ENCODE data around the gene TDRD9. TPM values are rescaled to one million over a fixed set of nuclear protein-coding genes. Genes with fewer than 3 reads are reported as not detected.
A peak's percentile ranks its signal among the peaks of the same experiment; 100 is the strongest.

The TDRD9 gene
- total and polyA plus RNA-seq, 8 donors = 0.85 to 8.8 (median 2.4) TPM; not detected in 2

- no peak for TF ChIP-seq POLR2AphosphoS5 (IDR thresholded peaks at IDR 0.05)
- TF ChIP-seq POLR2A (IDR thresholded peaks at IDR 0.05) = no peak
- TF ChIP-seq EP300 (IDR thresholded peaks at IDR 0.05) = no peak
- no peak for TF ChIP-seq CTCF (IDR thresholded peaks at IDR 0.05)
- Histone ChIP-seq H3K27ac (no peak overlapping the region), H3K9me3 (no peaks in the 10 kb centered on the region), H3K27me3 (peaks cover 0 to 43% (median 7%) of the 10 kb centered on the region in 3 donors), H3K4me3 (no peak overlapping the region), H3K4me1 (peaks cover 0 to 35% (median 32%) of the 10 kb centered on the region in 4 donors), H3K36me3 (no peaks in the 10 kb centered on the region)
- peak in 1 of 2 donors; percentile 25 for DNase-seq
- WGBS, 5 donors = 42 to 56% (median 51%) methylated on average over 17 to 26 of the region's 26 CpGs
- intact Hi-C loops (cut with DNase I; ENCODE audit: low total_unique reads) = no loop called here
These were observed 163.0 kb downstream of the TDRD9 start for GRCh38 chr14:104091061-104091926.

DNA sequence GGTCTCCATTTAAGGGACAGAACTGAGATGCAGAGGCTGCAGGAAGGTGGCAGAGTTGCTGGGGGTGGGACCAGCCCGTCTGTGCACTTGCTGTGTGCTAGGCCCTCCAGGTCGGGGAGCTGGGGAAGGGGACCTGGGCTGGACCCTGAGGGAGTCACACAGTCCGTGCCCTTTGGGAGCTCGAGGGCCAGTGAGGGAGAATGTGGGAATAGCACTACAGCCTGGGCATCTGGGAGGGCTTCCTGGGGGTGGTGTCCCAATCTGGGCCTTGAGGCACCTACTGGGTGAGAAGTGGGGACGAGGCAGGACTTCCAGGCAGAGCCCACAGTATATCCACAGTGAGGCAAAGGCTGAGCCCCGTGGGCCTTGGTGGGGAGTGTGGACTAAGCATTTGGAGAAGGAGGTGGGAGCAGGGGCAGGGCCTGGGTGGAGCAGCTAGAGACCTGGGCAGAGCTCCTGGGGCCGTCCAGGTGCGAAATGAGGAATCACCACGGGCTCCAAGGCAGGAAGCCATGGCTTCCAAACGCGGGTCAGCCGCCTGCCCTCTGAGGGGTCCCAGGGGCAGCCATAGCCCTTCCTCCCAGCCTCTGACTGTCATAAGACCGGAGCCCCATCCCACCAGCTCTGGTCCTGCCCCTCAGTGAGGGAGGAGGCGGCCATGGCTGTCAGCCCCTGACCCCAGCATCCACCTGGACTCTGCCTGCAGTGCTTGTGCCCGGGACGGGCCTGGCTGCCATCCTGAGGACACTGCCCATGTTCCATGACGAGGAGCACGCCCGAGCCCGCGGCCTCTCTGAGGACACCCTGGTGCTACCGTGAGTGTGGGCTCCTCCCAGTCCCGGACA is 163.9 kb downstream of the TDRD9 start:
- Histone ChIP-seq H3K9me3 (no peaks in the 10 kb centered on the region), H3K27ac (no peak overlapping the region), H3K4me3 (no peak overlapping the region), H3K27me3 (peaks cover 0 to 35% (median 0%) of the 10 kb centered on the region in 3 donors), H3K36me3 (no peaks in the 10 kb centered on the region), H3K4me1 (peaks cover 0 to 26% (median 25%) of the 10 kb centered on the region in 4 donors)
- TF ChIP-seq POLR2AphosphoS5 (IDR thresholded peaks at IDR 0.05) (no peak), EP300 (IDR thresholded peaks at IDR 0.05) (no peak)
- peak in 1 of 2 donors; percentile 4 for DNase-seq
- WGBS, 5 donors = 80 to 87% (median 85%) methylated on average over 15 to 23 of the region's 23 CpGs
- intact Hi-C loops (cut with DNase I; ENCODE audit: low total_unique reads) = no loop called here

- peak in 1 of 2 donors; percentile 6 for DNase-seq
- no peak for TF ChIP-seq EP300 (IDR thresholded peaks at IDR 0.05)
- no peak for TF ChIP-seq CTCF (IDR thresholded peaks at IDR 0.05)
- TF ChIP-seq POLR2AphosphoS5 (IDR thresholded peaks at IDR 0.05) = no peak
- TF ChIP-seq POLR2A (IDR thresholded peaks at IDR 0.05) = no peak
- Histone ChIP-seq H3K27me3 (peaks cover 0 to 27% (median 0%) of the 10 kb centered on the region in 3 donors), H3K27ac (no peak overlapping the region), H3K9me3 (no peaks in the 10 kb centered on the region), H3K36me3 (no peaks in the 10 kb centered on the region), H3K4me1 (peaks cover 0 to 18% (median 17%) of the 10 kb centered on the region in 4 donors), H3K4me3 (no peak overlapping the region)
- 73 to 80% (median 75%) methylated on average over 6 to 11 of the region's 11 CpGs for WGBS, 5 donors
- intact Hi-C loops (cut with DNase I; ENCODE audit: low total_unique reads) = no loop called here
These were observed 164.7 kb downstream of the TDRD9 start for GRCh38 chr14:104092931-104093365.

DNA sequence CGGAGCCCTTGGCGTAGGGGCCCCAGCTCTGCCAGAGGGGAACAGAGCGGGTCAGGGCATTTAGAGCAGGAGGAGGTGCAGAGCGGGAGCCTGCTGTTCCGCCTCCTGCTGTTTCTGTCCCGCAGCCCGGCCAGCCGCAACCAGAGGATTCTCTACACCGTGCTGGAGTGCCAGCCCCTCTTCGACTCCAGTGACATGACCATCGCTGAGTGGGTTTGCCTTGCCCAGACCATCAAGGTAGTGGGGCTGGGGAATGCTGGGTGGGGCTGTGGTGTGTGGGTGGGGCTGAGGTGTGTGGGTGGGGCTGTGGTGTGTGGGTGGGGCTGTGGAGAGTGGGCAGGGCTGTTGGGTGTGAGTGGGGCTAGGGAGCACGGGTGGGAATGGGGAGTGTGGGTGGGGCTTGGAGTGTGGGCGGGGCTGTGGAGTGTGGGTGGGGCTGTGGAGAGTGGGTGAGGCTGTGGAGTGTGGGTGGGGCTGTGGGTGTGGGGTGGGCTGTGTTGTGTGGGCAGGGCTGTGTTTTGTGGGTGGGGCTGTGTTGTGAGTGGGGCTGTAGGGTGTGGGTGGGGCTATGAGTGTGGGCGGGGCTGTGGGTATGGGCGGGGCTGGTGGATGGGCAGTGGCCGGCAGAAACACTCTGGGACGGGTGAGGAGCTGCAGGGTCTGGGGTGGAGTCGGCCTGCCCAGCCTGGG is 165.3 kb downstream of the TDRD9 start:
- peaks cover 0 to 15% (median 13%) of the 10 kb centered on the region in 4 donors for H3K4me1 ChIP-seq
- no peaks in the 10 kb centered on the region for H3K9me3 ChIP-seq
- no peaks in the 10 kb centered on the region for H3K36me3 ChIP-seq
- intact Hi-C loops (cut with DNase I; ENCODE audit: low total_unique reads) = no loop called here
- peaks cover 0 to 27% (median 0%) of the 10 kb centered on the region in 3 donors for H3K27me3 ChIP-seq
- H3K27ac ChIP-seq = no peak overlapping the region
- WGBS, 5 donors = 52 to 60% (median 57%) methylated on average over 17 to 18 of the region's 18 CpGs
- TF ChIP-seq CTCF (IDR thresholded peaks at IDR 0.05) = no peak
- no peak for TF ChIP-seq EP300 (IDR thresholded peaks at IDR 0.05)
- no peak for TF ChIP-seq POLR2AphosphoS5 (IDR thresholded peaks at IDR 0.05)
- no peak for TF ChIP-seq POLR2A (IDR thresholded peaks at IDR 0.05)
- DNase-seq = no peak
- no peak overlapping the region for H3K4me3 ChIP-seq

Data from stomach (tissue), 9 donors.